H9 (cell line): ENCODE measurements around the gene SREBF1. TPM values are rescaled to one million over a fixed set of nuclear protein-coding genes. Genes with fewer than 3 reads are reported as not detected.

Experiments
- DNase-seq: peaks from one replicate; pipeline ENCODE4 v3.0.0-alpha.2; 2017
- H2AFZ ChIP-seq: one replicate; pipeline ENCODE4 v1.6.1; 2013; ENCODE audit warnings: mild to moderate bottlenecking, low read length, control low read depth, moderate library complexity
- H2AK5ac ChIP-seq: 2 replicates; pipeline ENCODE4 v1.6.1; 2013; ENCODE audit warnings: low read length, control low read depth, mixed read lengths; ENCODE audit not compliant: insufficient read length
- H2BK120ac ChIP-seq: one replicate; pipeline ENCODE4 v1.6.1; 2013; ENCODE audit warnings: low read depth, mild to moderate bottlenecking, low read length, control low read depth, inconsistent platforms; ENCODE audit not compliant: poor library complexity, severe bottlenecking
- H2BK12ac ChIP-seq: 2 replicates; pipeline ENCODE4 v1.6.1; 2013; ENCODE audit warnings: low read length, control low read depth, mixed read lengths, low read depth; ENCODE audit not compliant: insufficient read length
- H2BK15ac ChIP-seq: 2 replicates; pipeline ENCODE4 v1.6.1; 2013; ENCODE audit warnings: low read depth, low read length, control low read depth
- H2BK20ac ChIP-seq: one replicate; pipeline ENCODE4 v1.6.1; 2013; ENCODE audit warnings: low read depth, mild to moderate bottlenecking, low read length, control low read depth, inconsistent platforms; ENCODE audit not compliant: poor library complexity, severe bottlenecking
- H2BK5ac ChIP-seq: 2 replicates; pipeline ENCODE4 v1.6.1; 2013; ENCODE audit warnings: low read length, control low read depth, mixed read lengths; ENCODE audit not compliant: insufficient read length
- H3K14ac ChIP-seq: 2 replicates; pipeline ENCODE4 v1.6.1; 2013; ENCODE audit warnings: low read length, control low read depth; ENCODE audit not compliant: insufficient read depth
- H3K18ac ChIP-seq: 2 replicates; pipeline ENCODE4 v1.6.1; 2013; ENCODE audit warnings: low read depth, mild to moderate bottlenecking, mixed read lengths, low read length, control low read depth; ENCODE audit not compliant: insufficient read length
- H3K23ac ChIP-seq: 2 replicates; pipeline ENCODE4 v1.6.1; 2013; ENCODE audit warnings: low read length, control low read depth, mixed read lengths, low read depth; ENCODE audit not compliant: insufficient read length
- H3K23me2 ChIP-seq: 2 replicates; pipeline ENCODE4 v1.6.1; 2013; ENCODE audit warnings: low read depth, mild to moderate bottlenecking, mixed read lengths, low read length, control low read depth; ENCODE audit not compliant: insufficient read length, poor library complexity, severe bottlenecking
- H3K27ac ChIP-seq: 2 replicates; pipeline ENCODE4 v1.5.1; 2013; ENCODE audit warnings: low read length, control low read depth, mixed read lengths, low read depth; ENCODE audit not compliant: insufficient read length
- H3K27me3 ChIP-seq: 2 replicates; pipeline ENCODE4 v1.6.1; 2013; ENCODE audit warnings: low read length, control low read depth, inconsistent platforms; ENCODE audit not compliant: insufficient read depth
- H3K4ac ChIP-seq: 2 replicates; pipeline ENCODE4 v1.6.1; 2013; ENCODE audit warnings: low read depth, mild to moderate bottlenecking, control low read depth, inconsistent platforms, low read length, moderate library complexity
- H3K4me1 ChIP-seq: 2 replicates; pipeline ENCODE4 v1.6.1; 2013; ENCODE audit warnings: low read length, control low read depth, inconsistent platforms; ENCODE audit not compliant: insufficient read depth
- H3K4me2 ChIP-seq: 2 replicates; pipeline ENCODE4 v1.6.1; 2013; ENCODE audit warnings: low read length, control low read depth, mixed read lengths; ENCODE audit not compliant: insufficient read length, insufficient read depth
- H3K56ac ChIP-seq: 2 replicates; pipeline ENCODE4 v1.6.1; 2013; ENCODE audit warnings: low read depth, mild to moderate bottlenecking, mixed read lengths, low read length, control low read depth; ENCODE audit not compliant: insufficient read length
- H3K79me1 ChIP-seq: 2 replicates; pipeline ENCODE4 v1.6.1; 2013; ENCODE audit warnings: low read depth, mild to moderate bottlenecking, moderate library complexity, low read length, control low read depth, inconsistent platforms; ENCODE audit not compliant: insufficient read depth, poor library complexity, severe bottlenecking
- H3K79me2 ChIP-seq: 2 replicates; pipeline ENCODE4 v1.6.1; 2013; ENCODE audit warnings: low read length, control low read depth, inconsistent platforms; ENCODE audit not compliant: insufficient read depth
- H3K9ac ChIP-seq: 2 replicates; pipeline ENCODE4 v1.6.1; 2013; ENCODE audit warnings: low read length, control low read depth, mixed read lengths; ENCODE audit not compliant: insufficient read length; ENCODE audit errors: extremely low read depth
- H3K9me3 ChIP-seq: one replicate; pipeline ENCODE4 v1.6.1; 2013; ENCODE audit warnings: low read depth, low read length, inconsistent platforms; ENCODE audit not compliant: control insufficient read depth
- H3T11ph ChIP-seq: one replicate; pipeline ENCODE4 v1.6.1; 2013; ENCODE audit warnings: mild to moderate bottlenecking, low read length, control low read depth, inconsistent platforms
- H4K20me1 ChIP-seq: one replicate; pipeline ENCODE4 v1.6.1; 2013; ENCODE audit not compliant: control insufficient read depth, insufficient read length, insufficient read depth
- H4K5ac ChIP-seq: 2 replicates; pipeline ENCODE4 v1.6.1; 2013; ENCODE audit warnings: low read depth, mild to moderate bottlenecking, mixed read lengths, low read length, control low read depth; ENCODE audit not compliant: insufficient read length
- H4K8ac ChIP-seq: replicated peaks from 2 replicates; pipeline ENCODE4 v1.6.1; 2013; ENCODE audit warnings: low read length, control low read depth, mixed read lengths, low read depth; ENCODE audit not compliant: insufficient read length
- H4K91ac ChIP-seq: 2 replicates; pipeline ENCODE4 v1.6.1; 2013; ENCODE audit warnings: low read depth, mild to moderate bottlenecking, moderate library complexity, mixed read lengths, low read length, control low read depth; ENCODE audit not compliant: insufficient read length
- H3K27ac Mint-ChIP-seq, 3 experiments: 2 replicates in 2 of 3; 3 replicates in 1 of 3; pipeline ENCODE4 v1.8.0; 2020 to 2021; ENCODE audit warnings: mixed read lengths in 3 of 3, mild to moderate bottlenecking in 1 of 3, moderate library complexity in 1 of 3
- H3K27me3 Mint-ChIP-seq: 2 replicates; pipeline ENCODE4 v1.8.0; 2021; ENCODE audit warnings: low read depth, mild to moderate bottlenecking, moderate library complexity, mixed read lengths
- H3K36me3 Mint-ChIP-seq, 3 experiments: 2 replicates in 2 of 3; 3 replicates in 1 of 3; pipeline ENCODE4 v1.8.0; 2020 to 2021; ENCODE audit warnings: low read depth in 3 of 3, mixed read lengths in 3 of 3; ENCODE audit not compliant: insufficient read depth in 1 of 3
- H3K4me1 Mint-ChIP-seq, 2 experiments: 2 replicates each; pipeline ENCODE4 v1.8.0; 2020; ENCODE audit warnings: mixed read lengths in 2 of 2
- H3K4me3 Mint-ChIP-seq, 2 experiments: 2 replicates in 1 of 2; 3 replicates in 1 of 2; pipeline ENCODE4 v1.8.0; 2020 to 2021; ENCODE audit warnings: mild to moderate bottlenecking in 2 of 2, mixed read lengths in 2 of 2, moderate library complexity in 1 of 2
- H3K9me3 Mint-ChIP-seq, 2 experiments: 2 replicates in 1 of 2; 3 replicates in 1 of 2; pipeline ENCODE4 v1.8.0; 2020; ENCODE audit warnings: mild to moderate bottlenecking in 2 of 2, mixed read lengths in 2 of 2, moderate library complexity in 1 of 2
- CTCF ChIP-seq: fragments of 200-600 bp; sonication (generic); conservative IDR thresholded peaks from 3 replicates; pipeline ENCODE4 v1.8.0; 2021; ENCODE audit warnings: antibody characterized with exemption, mild to moderate bottlenecking
- WGBS: extraction: QIAGEN DNeasy Blood & Tissue Kit; methylation state at CpG from one replicate; pipeline ENCODE4 v1.1.7; 2013; ENCODE audit warnings: missing lambda C conversion rate, low lambda C conversion rate, mixed read lengths; ENCODE audit not compliant: insufficient read length; ENCODE audit errors: extremely low coverage; 5-methylcytosine and 5-hydroxymethylcytosine counted together
- total RNA-seq: library from RNA; stranded (reverse); gene quantifications from 2 replicates; pipeline ENCODE4 v1.2.1, GENCODE V29; 2021

Gene SREBF1
- total RNA-seq, 1 experiment from 2014 or later, result 81.9 TPM

- no peak for TF ChIP-seq CTCF
- H3K4me3 Mint-ChIP-seq, result no peak overlapping the region
- Histone ChIP-seq H4K20me1 (peaks cover 2% of the 10 kb centered on the region), H3K56ac (no peak overlapping the region), H3K4ac (no peak overlapping the region), H3K4me1 (peaks cover 1% of the 10 kb centered on the region), H2BK12ac (no peak overlapping the region), H4K5ac (no peak overlapping the region), H3K79me2 (peaks cover 6% of the 10 kb centered on the region; the same call in 1 of the 2 replicates), H3T11ph (no peak overlapping the region), H4K8ac (no peak overlapping the region), H2BK120ac (no peak overlapping the region), H3K9me3 (no peaks in the 10 kb centered on the region), H3K4me2 (no peak overlapping the region), H3K14ac (no peak overlapping the region), H3K18ac (no peak overlapping the region), H3K27me3 (no peaks in the 10 kb centered on the region), H4K91ac (no peak overlapping the region), H3K23me2 (peaks cover 2% of the 10 kb centered on the region), H3K27ac (no peak overlapping the region), H2AFZ (no peak overlapping the region), H3K9ac (no peak overlapping the region), H3K23ac (no peak overlapping the region), H2BK15ac (no peak overlapping the region), H2BK5ac (no peak overlapping the region), H2AK5ac (no peak overlapping the region), H3K79me1 (peaks cover 12% of the 10 kb centered on the region), H2BK20ac (no peak overlapping the region)
- H3K27me3 Mint-ChIP-seq, result no peaks in the 10 kb centered on the region
- H3K36me3 Mint-ChIP-seq, result peaks cover 27 to 68% (median 57%) of the 10 kb centered on the region in 3 experiments
- WGBS, result no CpG with 5 or more reads among the region's 10 CpGs
- H3K4me1 Mint-ChIP-seq, result peaks cover 20 to 45% of the 10 kb centered on the region in 2 experiments
- H3K9me3 Mint-ChIP-seq, result no peaks in the 10 kb centered on the region
- peak overlapping the region in 1 of 3 experiments; percentile 40; a peak in 1 of 7 replicates for H3K27ac Mint-ChIP-seq
- DNase-seq, result no peak
Measured at GRCh38 chr17:17818088-17818526, 18.7 kb downstream of the SREBF1 start.
